MM.1S (cell line): ENCODE data around the gene SLC25A48.

ENCODE experiments used
- CTCF ChIP-seq: fragments of 300-600 bp; sonication (generic); IDR thresholded peaks from 2 replicates; pipeline ENCODE4 v1.5.1; 2016; ENCODE audit warnings: antibody characterized with exemption, low read length, mixed read lengths
- EZH2 ChIP-seq: fragments of 300-600 bp; sonication (generic); optimal IDR thresholded peaks from 2 replicates; pipeline ENCODE3; 2017; ENCODE audit warnings: low read depth, mild to moderate bottlenecking, antibody characterized with exemption, low read length, mixed read lengths
- EZH2phosphoT487 ChIP-seq: fragments of 300-600 bp; sonication (generic); IDR thresholded peaks from 2 replicates; pipeline ENCODE4 v1.6.1; 2018; ENCODE audit warnings: antibody characterized with exemption, low read length

- TF ChIP-seq CTCF: no peak
- no peak for TF ChIP-seq EZH2
- no peak for TF ChIP-seq EZH2phosphoT487
These were observed 40.0 kb downstream of the SLC25A48 start for GRCh38 chr5:135874461-135874860.
